ENCODE results near the gene DAP. TPM values are rescaled to one million over a fixed set of nuclear protein-coding genes. Genes with fewer than 3 reads are reported as not detected.

DAP gene
- total and polyA plus RNA-seq, 2 of the 13 experiments (the other 11 are each of a cell fraction or from before 2014, with no cell fraction given): 22.0 to 57.5 TPM

- no peak for TF ChIP-seq IRF9 (CRISPR knock-in tag; IDR thresholded peaks at IDR 0.05; ENCODE audit: borderline replicate concordance)
- TF ChIP-seq SNRNP70 (IDR thresholded peaks at IDR 0.05; ENCODE audit: low read depth, low read length): no peak
- no peak for TF ChIP-seq SRY (CRISPR knock-in tag; IDR thresholded peaks at IDR 0.05)
- TF ChIP-seq ZNF773 (CRISPR knock-in tag; IDR thresholded peaks at IDR 0.05; ENCODE audit: borderline replicate concordance): no peak
- TF ChIP-seq MEIS1 (CRISPR knock-in tag; IDR thresholded peaks at IDR 0.05; ENCODE audit: borderline replicate concordance): no peak
- TF ChIP-seq CBFB (CRISPR knock-in tag; IDR thresholded peaks at IDR 0.05): no peak
- TF ChIP-seq NFYB (CRISPR knock-in tag; IDR thresholded peaks at IDR 0.05): no peak
Observed at GRCh38 chr5:10757043-10757442, 4.0 kb downstream of the DAP start (continued).

- H4K20me1 ChIP-seq (ENCODE audit: insufficient read depth, low read length): peaks cover 23% of the 10 kb centered on the region
- in situ Hi-C loops (cut with HindIII; ENCODE audit: extremely low pct_ligation_motif_present, low pct_unique_long_range_greater_than_20kb): no loop called here
Observed at GRCh38 chr5:10756549-10756948, 4.5 kb downstream of the DAP start.

More at GRCh38 chr5:10756549-10756948, 4.5 kb downstream of the DAP start:
- intact Hi-C loops (cut with micrococcal nuclease; ENCODE audit: unreplicated experiment): no loop called here
- TF ChIP-seq KAT2B (IDR thresholded peaks at IDR 0.05; ENCODE audit: borderline replicate concordance, low read depth, low read length) (no peak), ZFP36L1 (CRISPR knock-in tag; IDR thresholded peaks at IDR 0.05) (no peak)
- Histone ChIP-seq H3K9ac (ENCODE audit: insufficient read depth, low read depth, low read length) (no peak overlapping the region), H3K27me3 (ENCODE audit: control insufficient read depth in 1 of 2, insufficient read depth in 2 of 2, low read length in 2 of 2) (peaks cover 0 to 3% of the 10 kb centered on the region in 2 experiments; a peak in 1 of 5 replicates), H3K79me2 (ENCODE audit: insufficient read depth, low read length) (peaks cover 89% of the 10 kb centered on the region), H3K4me3 (replicated peaks in 1 of 3; ENCODE audit: insufficient read depth in 1 of 3, low read depth in 2 of 3, low read length in 3 of 3) (no peak overlapping the region), H3K4me2 (ENCODE audit: low read depth, low read length) (no peak overlapping the region), H2AFZ (ENCODE audit: low read length) (no peak overlapping the region), H3K27ac (ENCODE audit: extremely low read length, insufficient read depth, low read length) (no peak overlapping the region), H3K4me1 (ENCODE audit: insufficient read depth, low read length) (peaks cover 51% of the 10 kb centered on the region), H3K36me3 (replicated peaks in 1 of 2; ENCODE audit: control insufficient read depth in 1 of 2, insufficient read depth in 2 of 2, low read length in 2 of 2) (peaks cover 13 to 69% of the 10 kb centered on the region in 2 experiments), H3K9me3 (ENCODE audit: low read length) (no peaks in the 10 kb centered on the region)
- no peak for ATAC-seq
- FAIRE-seq: no peak
- WGBS (ENCODE audit: low lambda C conversion rate): 96% methylated on average over 2 of the region's 2 CpGs
- ChIA-PET POLR2A (no interaction called here), CTCF (ENCODE audit: low intra/inter-chr PET ratio, low total read pairs) (no interaction called here)
- DNase-seq (ENCODE audit: low spot score): no peak
- no TSS peak for BruUV-seq (replicated peaks)

Data from HepG2 (cell line).